ENCODE data around the gene BCAS1. TPM values are rescaled to one million over a fixed set of nuclear protein-coding genes. Genes with fewer than 3 reads are reported as not detected.

Gene BCAS1, protein sequence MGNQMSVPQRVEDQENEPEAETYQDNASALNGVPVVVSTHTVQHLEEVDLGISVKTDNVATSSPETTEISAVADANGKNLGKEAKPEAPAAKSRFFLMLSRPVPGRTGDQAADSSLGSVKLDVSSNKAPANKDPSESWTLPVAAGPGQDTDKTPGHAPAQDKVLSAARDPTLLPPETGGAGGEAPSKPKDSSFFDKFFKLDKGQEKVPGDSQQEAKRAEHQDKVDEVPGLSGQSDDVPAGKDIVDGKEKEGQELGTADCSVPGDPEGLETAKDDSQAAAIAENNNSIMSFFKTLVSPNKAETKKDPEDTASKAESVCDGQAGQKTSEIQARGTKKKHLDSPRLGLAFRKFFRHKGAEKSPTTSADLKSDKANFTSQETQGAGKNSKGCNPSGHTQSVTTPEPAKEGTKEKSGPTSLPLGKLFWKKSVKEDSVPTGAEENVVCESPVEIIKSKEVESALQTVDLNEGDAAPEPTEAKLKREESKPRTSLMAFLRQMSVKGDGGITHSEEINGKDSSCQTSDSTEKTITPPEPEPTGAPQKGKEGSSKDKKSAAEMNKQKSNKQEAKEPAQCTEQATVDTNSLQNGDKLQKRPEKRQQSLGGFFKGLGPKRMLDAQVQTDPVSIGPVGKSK
- 1 to 10 TPM in 3 of 4 donors, under 1 TPM in 1; 0.97 to 9.3 (median 4.4) TPM for total RNA-seq

DNA sequence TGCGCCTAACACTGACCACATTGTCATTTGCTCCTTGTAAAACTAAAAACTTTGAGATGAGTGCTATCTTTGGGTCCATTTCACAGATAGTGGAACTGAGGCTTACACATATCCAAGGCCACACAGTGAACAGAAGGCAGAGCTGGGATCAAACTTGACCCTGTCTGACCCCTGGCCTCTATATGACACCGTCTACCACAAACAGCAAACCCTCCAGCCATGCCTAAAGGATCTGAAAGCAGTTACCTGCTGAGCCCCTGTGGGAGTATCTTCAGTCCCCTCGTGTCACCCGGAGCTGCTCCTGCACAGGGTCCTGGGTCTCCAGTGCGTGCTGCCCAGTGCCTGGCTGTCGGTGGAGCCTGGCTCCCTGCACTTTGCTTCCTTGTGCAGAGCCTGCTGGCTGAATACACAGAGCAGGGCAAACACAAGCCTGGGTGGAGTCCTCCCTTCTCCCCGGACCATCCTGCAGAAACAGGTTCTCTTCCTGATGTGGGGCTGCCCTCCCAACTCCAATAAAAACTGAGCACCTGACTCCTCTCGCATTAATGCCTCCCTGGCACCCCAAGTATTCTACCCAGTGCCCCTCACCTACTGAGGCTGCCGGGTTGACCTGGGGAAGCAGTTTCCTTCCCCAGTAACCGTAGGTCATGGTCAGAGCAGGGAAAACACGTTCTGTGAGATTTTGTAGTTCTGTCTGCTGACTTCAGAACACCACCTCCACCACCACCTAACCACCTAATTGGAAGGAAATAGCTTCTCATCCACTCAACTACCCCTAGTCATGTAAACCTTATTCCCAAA lies at the start of gene BCAS1:
BCAS1 (minus strand) TSS at position 408 of the 801 bp plus-strand sequence. CDS start 11,876 bp downstream, outside the sequence.
- Histone ChIP-seq H3K27ac (peak within 1 kb of the TSS in 3 of 4 donors; percentile 4 to 66 (median 55)), H3K4me3 (peak within 1 kb of the TSS in 3 of 4 donors; percentile 15 to 22 (median 19)), H3K4me1 (peaks cover 0 to 31% (median 0%) of the 10 kb centered on the region in 3 donors), H3K36me3 (no peaks in the 10 kb centered on the region), H3K27me3 (no peaks in the 10 kb centered on the region), H3K9me3 (no peaks in the 10 kb centered on the region)
- intact Hi-C loops (cut with DNase I), result no loop called here
- 45 to 47% methylated on average over 10 to 11 of the region's 11 CpGs for WGBS, 2 donors
- no peak for DNase-seq
- no peak for TF ChIP-seq POLR2A (IDR thresholded peaks at IDR 0.05)
- TF ChIP-seq, protein P1, sequence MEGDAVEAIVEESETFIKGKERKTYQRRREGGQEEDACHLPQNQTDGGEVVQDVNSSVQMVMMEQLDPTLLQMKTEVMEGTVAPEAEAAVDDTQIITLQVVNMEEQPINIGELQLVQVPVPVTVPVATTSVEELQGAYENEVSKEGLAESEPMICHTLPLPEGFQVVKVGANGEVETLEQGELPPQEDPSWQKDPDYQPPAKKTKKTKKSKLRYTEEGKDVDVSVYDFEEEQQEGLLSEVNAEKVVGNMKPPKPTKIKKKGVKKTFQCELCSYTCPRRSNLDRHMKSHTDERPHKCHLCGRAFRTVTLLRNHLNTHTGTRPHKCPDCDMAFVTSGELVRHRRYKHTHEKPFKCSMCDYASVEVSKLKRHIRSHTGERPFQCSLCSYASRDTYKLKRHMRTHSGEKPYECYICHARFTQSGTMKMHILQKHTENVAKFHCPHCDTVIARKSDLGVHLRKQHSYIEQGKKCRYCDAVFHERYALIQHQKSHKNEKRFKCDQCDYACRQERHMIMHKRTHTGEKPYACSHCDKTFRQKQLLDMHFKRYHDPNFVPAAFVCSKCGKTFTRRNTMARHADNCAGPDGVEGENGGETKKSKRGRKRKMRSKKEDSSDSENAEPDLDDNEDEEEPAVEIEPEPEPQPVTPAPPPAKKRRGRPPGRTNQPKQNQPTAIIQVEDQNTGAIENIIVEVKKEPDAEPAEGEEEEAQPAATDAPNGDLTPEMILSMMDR (IDR thresholded peaks at IDR 0.05), result no peak

DNA sequence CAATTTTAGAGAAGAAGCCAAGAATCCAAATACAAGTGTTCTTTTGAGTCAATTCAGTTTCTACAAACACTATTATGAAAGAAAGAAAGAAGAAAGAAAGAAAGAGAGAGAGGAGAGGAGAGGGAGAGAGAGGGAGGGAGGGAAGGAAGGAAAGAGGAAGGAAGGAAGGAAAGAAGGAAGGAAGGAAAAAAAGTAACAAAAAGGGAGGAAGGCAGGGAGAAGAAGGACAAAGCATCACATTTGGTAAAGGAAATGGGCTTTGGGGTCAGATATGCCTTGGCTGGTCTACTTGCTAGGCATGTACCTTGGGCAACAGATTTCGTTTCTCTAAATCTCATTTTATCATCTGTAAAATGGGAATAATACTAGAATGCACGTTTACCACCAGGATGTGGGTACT lies 49.4 kb upstream of the BCAS1 start:
- Histone ChIP-seq H3K4me1 (peaks cover 0 to 42% (median 19%) of the 10 kb centered on the region in 3 donors), H3K27ac (no peak overlapping the region), H3K9me3 (no peaks in the 10 kb centered on the region), H3K4me3 (no peak overlapping the region), H3K36me3 (no peaks in the 10 kb centered on the region), H3K27me3 (no peaks in the 10 kb centered on the region)
- intact Hi-C loops (cut with DNase I), result no loop called here
- DNase-seq, result no peak
- TF ChIP-seq POLR2A (IDR thresholded peaks at IDR 0.05), result no peak
- TF ChIP-seq, protein P1 (IDR thresholded peaks at IDR 0.05), result no peak
- 76 to 77% methylated on average over 2 of the region's 2 CpGs for WGBS, 2 donors

DNA sequence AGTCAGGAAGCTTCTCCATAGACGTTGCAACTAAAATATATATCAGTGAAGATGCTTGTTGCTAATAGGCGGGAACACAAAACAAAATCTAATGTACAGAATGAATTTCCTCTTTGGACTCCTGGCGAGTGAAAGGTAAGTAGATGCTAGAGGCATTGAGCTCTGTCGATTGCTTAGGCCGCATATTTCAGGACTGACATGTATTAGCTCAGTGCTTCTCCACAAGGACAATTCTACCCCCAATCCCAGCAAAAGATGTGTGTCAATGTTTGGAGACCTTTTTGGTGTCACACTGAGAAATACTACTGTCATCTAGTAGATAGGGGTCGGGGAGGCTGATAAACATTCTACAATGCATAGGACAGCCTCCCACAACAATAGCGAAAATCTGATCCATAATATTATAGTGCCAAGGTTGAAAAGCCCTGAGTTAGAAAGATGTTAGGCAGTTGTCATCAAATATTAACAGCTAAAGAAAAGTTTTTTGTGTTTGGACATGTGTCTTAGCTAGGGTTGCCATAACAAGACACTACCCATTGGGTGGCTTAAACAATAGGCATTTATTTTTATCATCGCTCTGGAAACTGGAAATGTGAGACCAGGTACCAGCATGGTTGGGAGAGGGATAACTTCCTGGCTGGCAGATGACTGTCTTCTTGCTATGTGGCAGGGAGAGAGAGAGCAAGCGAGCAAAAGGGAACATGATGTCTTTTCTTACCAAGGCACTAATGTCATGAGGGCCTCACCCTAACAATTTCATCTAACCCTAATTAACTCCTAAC lies 48.0 kb upstream of the BCAS1 start:
- intact Hi-C loops (cut with DNase I), result no loop called here
- no peak overlapping the region for H3K4me3 ChIP-seq
- TF ChIP-seq POLR2A (IDR thresholded peaks at IDR 0.05), result no peak
- TF ChIP-seq, protein P1 (IDR thresholded peaks at IDR 0.05), result no peak
- no peak overlapping the region for H3K27ac ChIP-seq
- H3K36me3 ChIP-seq, result no peaks in the 10 kb centered on the region
- no peaks in the 10 kb centered on the region for H3K27me3 ChIP-seq
- H3K9me3 ChIP-seq, result no peaks in the 10 kb centered on the region
- 73 to 77% methylated on average over 9 of the region's 9 CpGs for WGBS, 2 donors
- peaks cover 0 to 41% (median 18%) of the 10 kb centered on the region in 3 donors for H3K4me1 ChIP-seq
- DNase-seq, result no peak

DNA sequence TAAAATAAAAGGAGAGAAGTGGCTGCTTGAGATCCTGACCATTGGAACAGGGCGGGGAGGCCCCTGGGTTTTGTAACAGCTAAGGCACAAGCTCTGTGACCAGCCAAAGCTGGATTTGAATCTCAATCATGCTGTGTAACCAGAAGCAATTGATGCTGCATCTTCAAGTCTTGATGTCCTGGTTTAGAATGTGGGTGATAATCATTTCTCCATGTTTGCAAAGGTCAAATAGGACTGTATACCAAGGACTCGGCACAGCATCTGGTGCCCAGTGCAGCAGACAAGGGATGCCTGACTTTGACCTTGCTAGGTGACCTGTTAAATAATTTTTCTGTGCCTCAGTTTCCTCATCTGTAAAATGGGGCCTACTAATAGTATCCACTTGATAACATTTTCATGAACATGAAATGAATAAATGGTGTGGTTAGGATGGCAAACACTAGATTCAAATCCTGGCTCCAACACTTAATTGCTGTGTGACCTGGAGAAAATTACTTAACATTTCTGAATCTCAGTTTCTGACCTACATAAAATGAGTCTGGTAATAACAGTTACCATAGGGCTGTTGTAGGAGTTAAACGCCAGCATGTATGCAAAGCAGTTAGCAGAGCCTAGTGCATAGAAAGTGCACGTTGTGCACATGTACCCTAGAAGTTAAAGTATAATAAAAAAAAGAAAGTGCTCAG lies 46.3 kb upstream of the BCAS1 start:
- Histone ChIP-seq H3K27me3 (no peaks in the 10 kb centered on the region), H3K9me3 (no peaks in the 10 kb centered on the region), H3K27ac (peak overlapping the region in 1 of 4 donors; percentile 65), H3K4me3 (no peak overlapping the region), H3K4me1 (peaks cover 0 to 41% (median 6%) of the 10 kb centered on the region in 3 donors), H3K36me3 (no peaks in the 10 kb centered on the region)
- no peak for DNase-seq
- intact Hi-C loops (cut with DNase I), result no loop called here
- 92 to 93% methylated on average over 4 of the region's 4 CpGs for WGBS, 2 donors
- TF ChIP-seq, protein P1 (IDR thresholded peaks at IDR 0.05), result no peak
- TF ChIP-seq POLR2A (IDR thresholded peaks at IDR 0.05), result no peak
